Activated CD4-positive, alpha-beta T cell treated with anti-CD3 and anti-CD28 coated beads for 36 hours (primary cell): ENCODE results near the gene FBXL5. TPM values are rescaled to one million over a fixed set of nuclear protein-coding genes. Genes with fewer than 3 reads are reported as not detected.

Experiments used
- ATAC-seq: fragments of 200-7000 bp; cut with Tn5 transposase; one replicate; pipeline ENCODE4 v1.10.0; 2021; ENCODE audit warnings: mild to moderate bottlenecking, moderate library complexity
- CTCF ChIA-PET: fragments of 350-600 bp; sonication (Branson Sonifier 250); formaldehyde crosslinking; loops from one replicate; lab custom pipeline; 2021; ENCODE audit warnings: antibody characterized with exemption; lab: Charles Lee
- POLR2A ChIA-PET: fragments of 350-600 bp; sonication (Branson Sonifier 250); formaldehyde crosslinking; loops from one replicate; lab custom pipeline; 2021; ENCODE audit warnings: antibody characterized with exemption, inconsistent platforms; lab: Charles Lee
- DNase-seq: peaks from one replicate; pipeline ENCODE4 v3.0.0-alpha.2; 2020
- H3K27ac Mint-ChIP-seq: one replicate; pipeline ENCODE4 v1.8.0; 2021; ENCODE audit warnings: mixed read lengths
- H3K27me3 Mint-ChIP-seq: one replicate; pipeline ENCODE4 v1.8.0; 2021; ENCODE audit warnings: mixed read lengths
- H3K36me3 Mint-ChIP-seq: one replicate; pipeline ENCODE4 v1.8.0; 2021; ENCODE audit warnings: low read depth, mixed read lengths
- H3K4me1 Mint-ChIP-seq: one replicate; pipeline ENCODE4 v1.8.0; 2021; ENCODE audit warnings: mixed read lengths
- H3K4me3 Mint-ChIP-seq: one replicate; pipeline ENCODE4 v1.8.0; 2021; ENCODE audit warnings: mild to moderate bottlenecking, moderate library complexity, mixed read lengths
- H3K9me3 Mint-ChIP-seq: one replicate; pipeline ENCODE4 v1.8.0; 2021; ENCODE audit warnings: low read depth, mixed read lengths
- intact Hi-C, 2 experiments: fragments of 100-400 bp; cut with DNase I in 1 of 2; cut with micrococcal nuclease in 1 of 2; formaldehyde crosslinking; loops; one replicate each; pipeline versions ENCODE4 v1.14.2 to v1.15.1; 2022 to 2024; cut with DNase I, micrococcal nuclease
- total RNA-seq, 2 experiments: library from RNA; stranded (reverse); gene quantifications; one replicate each; pipeline ENCODE4 v1.2.3, GENCODE V29; 2021

Gene FBXL5
- total RNA-seq, 2 experiments from 2014 or later, result 20.1 to 29.1 TPM

DNA sequence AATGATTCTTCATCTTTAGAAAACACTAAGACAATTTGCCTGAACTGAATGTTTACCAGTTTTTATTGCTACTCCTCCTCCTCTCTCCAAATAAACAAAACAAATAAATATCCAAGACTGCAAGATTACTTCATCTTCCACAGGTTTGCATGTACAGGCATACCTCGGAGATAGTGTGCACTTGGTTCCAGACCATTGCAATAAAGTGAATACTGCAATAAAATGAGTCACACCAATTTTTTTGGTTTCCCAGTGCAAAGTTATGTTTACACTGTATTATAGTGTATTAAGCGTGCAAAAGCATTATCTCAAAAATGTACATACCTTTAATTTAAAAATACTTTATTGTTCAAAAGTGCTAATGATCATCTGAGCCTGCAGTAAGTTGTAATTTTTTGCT is 53.3 kb downstream of the FBXL5 start:
- Mint-ChIP-seq H3K36me3 (peaks cover 35% of the 10 kb centered on the region), H3K4me1 (peaks cover 3% of the 10 kb centered on the region), H3K4me3 (no peak overlapping the region), H3K27ac (no peak overlapping the region), H3K27me3 (no peaks in the 10 kb centered on the region), H3K9me3 (no peaks in the 10 kb centered on the region)
- ChIA-PET CTCF (no interaction called here), POLR2A (no interaction called here)
- ATAC-seq (no peak), DNase-seq (no peak)
- intact Hi-C loops, result no loop called here

DNA sequence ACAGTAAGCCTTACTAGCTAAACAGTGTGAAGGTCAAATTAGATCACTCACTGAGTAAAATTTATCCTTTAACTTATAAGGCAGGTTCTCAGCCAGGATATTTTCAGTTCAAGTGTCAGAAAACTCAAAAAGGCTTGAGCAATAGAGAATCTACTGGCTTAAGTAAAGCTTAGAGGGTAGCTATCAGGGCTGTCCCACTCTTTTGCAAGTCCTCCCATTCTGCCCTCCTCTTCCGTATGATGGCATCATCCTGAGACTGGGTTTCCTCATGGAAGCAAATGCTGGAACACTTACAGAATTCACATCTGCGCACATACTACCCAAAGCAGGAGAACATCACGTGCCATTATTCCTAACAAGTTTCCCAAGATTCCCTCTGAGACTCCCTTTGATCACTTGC is 55.0 kb downstream of the FBXL5 start:
- ATAC-seq (no peak), DNase-seq (no peak)
- Mint-ChIP-seq H3K27ac (no peak overlapping the region), H3K9me3 (no peaks in the 10 kb centered on the region), H3K27me3 (no peaks in the 10 kb centered on the region), H3K4me1 (peaks cover 3% of the 10 kb centered on the region), H3K36me3 (peaks cover 26% of the 10 kb centered on the region), H3K4me3 (no peak overlapping the region)
- CTCF ChIA-PET, result no interaction called here
- intact Hi-C loops, result no loop called here
- POLR2A ChIA-PET, result no interaction called here

GRCh38 chr4:15598644-15599043 is 56.5 kb downstream of the FBXL5 start:
- Mint-ChIP-seq H3K36me3 (peaks cover 14% of the 10 kb centered on the region), H3K27me3 (no peaks in the 10 kb centered on the region), H3K27ac (no peak overlapping the region), H3K4me3 (no peak overlapping the region), H3K4me1 (no peaks in the 10 kb centered on the region), H3K9me3 (no peaks in the 10 kb centered on the region)
- intact Hi-C loops, result no loop called here
- no peak for ATAC-seq
- ChIA-PET CTCF (interaction anchor here (0.7 to 1.2 kb wide), 3 partner anchors 11 to 176 kb away, joined by 3 to 4 read pairs (median 4); no protein-coding TSS in a partner anchor), POLR2A (interaction anchor here (0.7 kb wide), 1 partner anchor 50 kb away, joined by 7 read pairs; no protein-coding TSS in a partner anchor)
- no peak for DNase-seq

DNA sequence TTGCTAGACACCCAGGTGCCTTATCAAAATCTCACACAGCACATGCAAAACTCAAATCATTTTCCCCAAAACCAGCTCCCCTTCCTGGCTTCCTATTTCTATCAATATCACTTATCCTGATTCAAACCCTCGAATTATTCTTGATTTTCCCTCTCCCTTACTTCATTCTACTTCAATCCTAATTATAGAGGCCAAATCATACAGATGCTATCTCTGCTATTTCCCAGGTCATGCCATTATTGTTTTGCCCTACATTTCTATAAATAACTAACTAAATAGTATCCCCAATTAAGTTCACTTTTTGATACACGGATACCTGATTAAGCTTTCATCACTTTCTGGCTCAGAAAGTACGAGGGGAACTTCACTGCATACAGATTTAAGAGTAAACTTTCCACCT is 62.4 kb downstream of the FBXL5 start:
- Mint-ChIP-seq H3K36me3 (no peaks in the 10 kb centered on the region), H3K4me1 (no peaks in the 10 kb centered on the region), H3K27ac (no peak overlapping the region), H3K9me3 (no peaks in the 10 kb centered on the region), H3K4me3 (no peak overlapping the region), H3K27me3 (no peaks in the 10 kb centered on the region)
- intact Hi-C loops, result no loop called here
- ATAC-seq, result no peak
- ChIA-PET CTCF (no interaction called here), POLR2A (interaction anchor here (0.7 kb wide), 1 partner anchor 197 kb away, joined by 3 read pairs; no protein-coding TSS in a partner anchor)
- DNase-seq, result no peak

- DNase-seq (no peak), ATAC-seq (no peak)
- Mint-ChIP-seq H3K27me3 (no peaks in the 10 kb centered on the region), H3K27ac (no peak overlapping the region), H3K36me3 (peaks cover 2% of the 10 kb centered on the region), H3K9me3 (no peaks in the 10 kb centered on the region), H3K4me1 (no peaks in the 10 kb centered on the region), H3K4me3 (no peak overlapping the region)
- CTCF ChIA-PET, result no interaction called here
- POLR2A ChIA-PET, result no interaction called here
- intact Hi-C loops, result no loop called here
These were observed 67.5 kb downstream of the FBXL5 start for GRCh38 chr4:15587649-15588048.

GRCh38 chr4:15586066-15586465 is 69.1 kb downstream of the FBXL5 start:
- DNase-seq (no peak), ATAC-seq (no peak)
- H3K9me3 Mint-ChIP-seq, result no peaks in the 10 kb centered on the region
- intact Hi-C loops, result no loop called here
- H3K4me1 Mint-ChIP-seq, result no peaks in the 10 kb centered on the region
- peaks cover 2% of the 10 kb centered on the region for H3K36me3 Mint-ChIP-seq
- ChIA-PET POLR2A (no interaction called here), CTCF (interaction anchor here (1.1 kb wide), 1 partner anchor 102 kb away, joined by 3 read pairs; no protein-coding TSS in a partner anchor)
- no peak overlapping the region for H3K4me3 Mint-ChIP-seq
- H3K27me3 Mint-ChIP-seq, result no peaks in the 10 kb centered on the region
- no peak overlapping the region for H3K27ac Mint-ChIP-seq

GRCh38 chr4:15585331-15585730 is 69.8 kb downstream of the FBXL5 start:
- CTCF ChIA-PET, result interaction anchor here (1.1 to 1.2 kb wide), 2 partner anchors 32 to 103 kb away, joined by 3 read pairs; no protein-coding TSS in a partner anchor

DNA sequence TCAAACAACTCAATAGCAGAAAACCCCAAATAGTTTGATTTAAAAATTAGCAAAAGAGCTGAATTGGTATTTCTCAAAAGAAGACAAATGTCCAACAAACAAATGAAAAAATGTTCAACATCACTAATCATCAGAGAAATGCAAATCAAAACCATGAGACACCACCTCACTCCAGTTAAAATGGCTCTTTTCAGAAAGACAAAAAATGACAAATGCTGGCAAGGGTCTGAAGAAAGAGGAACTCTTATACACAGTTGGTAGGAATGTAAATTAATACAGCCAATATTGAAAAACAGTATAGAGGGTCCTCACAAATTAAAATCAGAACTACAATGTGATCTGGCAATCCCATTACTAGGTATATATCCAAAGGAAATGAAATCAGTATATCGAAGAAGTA is 70.4 kb downstream of the FBXL5 start:
- Mint-ChIP-seq H3K4me3 (no peak overlapping the region), H3K27ac (no peak overlapping the region), H3K27me3 (no peaks in the 10 kb centered on the region), H3K36me3 (peaks cover 2% of the 10 kb centered on the region), H3K9me3 (no peaks in the 10 kb centered on the region), H3K4me1 (peaks cover 3% of the 10 kb centered on the region)
- no peak for ATAC-seq
- ChIA-PET CTCF (interaction anchor here (1.2 kb wide), 1 partner anchor 32 kb away, joined by 3 read pairs; no protein-coding TSS in a partner anchor), POLR2A (no interaction called here)
- DNase-seq, result no peak
- intact Hi-C loops, result no loop called here

More at GRCh38 chr4:15585331-15585730, 69.8 kb downstream of the FBXL5 start:
- no peak for DNase-seq
- ATAC-seq, result no peak
- no peak overlapping the region for H3K4me3 Mint-ChIP-seq
- no peak overlapping the region for H3K27ac Mint-ChIP-seq
- H3K27me3 Mint-ChIP-seq, result no peaks in the 10 kb centered on the region
- intact Hi-C loops, result no loop called here
- H3K9me3 Mint-ChIP-seq, result no peaks in the 10 kb centered on the region
- peaks cover 2% of the 10 kb centered on the region for H3K36me3 Mint-ChIP-seq
- no peaks in the 10 kb centered on the region for H3K4me1 Mint-ChIP-seq
- POLR2A ChIA-PET, result no interaction called here

DNA sequence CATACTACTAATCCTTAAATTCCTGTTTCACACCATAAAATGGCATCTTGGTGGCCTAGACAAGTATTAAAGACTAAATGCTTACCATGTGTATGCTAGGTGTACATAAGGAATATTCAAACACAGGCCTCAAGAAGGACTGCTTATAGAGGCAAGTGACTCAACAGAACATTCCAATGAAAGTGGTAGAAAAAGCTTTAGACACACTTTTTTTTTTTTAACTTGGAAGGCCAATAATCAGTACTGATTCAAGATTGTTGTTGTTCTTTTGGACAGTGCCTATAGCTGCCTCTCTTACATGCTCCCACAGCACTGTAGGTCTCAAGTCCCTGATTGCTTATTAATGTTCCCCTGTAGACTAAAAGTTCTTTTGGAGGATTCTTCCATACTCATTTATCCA is 77.6 kb downstream of the FBXL5 start:
- H3K27ac Mint-ChIP-seq, result no peak overlapping the region
- ATAC-seq, result no peak
- POLR2A ChIA-PET, result no interaction called here
- no peak for DNase-seq
- H3K4me3 Mint-ChIP-seq, result no peak overlapping the region
- intact Hi-C loops, result no loop called here
- H3K27me3 Mint-ChIP-seq, result no peaks in the 10 kb centered on the region
- H3K36me3 Mint-ChIP-seq, result no peaks in the 10 kb centered on the region
- H3K4me1 Mint-ChIP-seq, result peaks cover 3% of the 10 kb centered on the region
- CTCF ChIA-PET, result interaction anchor here (1.7 kb wide), 1 partner anchor 72 kb away, joined by 3 read pairs; no protein-coding TSS in a partner anchor
- no peaks in the 10 kb centered on the region for H3K9me3 Mint-ChIP-seq

- CTCF ChIA-PET, result interaction anchor here (0.5 to 1.7 kb wide), 3 partner anchors 37 to 74 kb away, joined by 3 to 4 read pairs (median 3); no protein-coding TSS in a partner anchor
- H3K27ac Mint-ChIP-seq, result no peak overlapping the region
- DNase-seq (no peak), ATAC-seq (no peak)
- no peaks in the 10 kb centered on the region for H3K27me3 Mint-ChIP-seq
- peaks cover 3% of the 10 kb centered on the region for H3K4me1 Mint-ChIP-seq
- POLR2A ChIA-PET, result no interaction called here
- H3K4me3 Mint-ChIP-seq, result no peak overlapping the region
- no peaks in the 10 kb centered on the region for H3K36me3 Mint-ChIP-seq
- intact Hi-C loops, result no loop called here
- H3K9me3 Mint-ChIP-seq, result no peaks in the 10 kb centered on the region
These were observed 79.2 kb downstream of the FBXL5 start for GRCh38 chr4:15575966-15576365.

- intact Hi-C loops, result no loop called here
- no peak for DNase-seq
- H3K4me1 Mint-ChIP-seq, result no peaks in the 10 kb centered on the region
- peaks cover 16% of the 10 kb centered on the region for H3K36me3 Mint-ChIP-seq
- ChIA-PET CTCF (no interaction called here), POLR2A (no interaction called here)
- no peaks in the 10 kb centered on the region for H3K27me3 Mint-ChIP-seq
- ATAC-seq, result no peak
- no peak overlapping the region for H3K27ac Mint-ChIP-seq
- H3K9me3 Mint-ChIP-seq, result no peaks in the 10 kb centered on the region
- H3K4me3 Mint-ChIP-seq, result no peak overlapping the region
These were observed 85.4 kb downstream of the FBXL5 start for GRCh38 chr4:15569746-15570145.

- intact Hi-C loops, result no loop called here
- Mint-ChIP-seq H3K27me3 (no peaks in the 10 kb centered on the region), H3K4me1 (no peaks in the 10 kb centered on the region), H3K36me3 (peaks cover 16% of the 10 kb centered on the region), H3K9me3 (no peaks in the 10 kb centered on the region), H3K27ac (no peak overlapping the region), H3K4me3 (no peak overlapping the region)
- POLR2A ChIA-PET, result no interaction called here
- ATAC-seq, result no peak
- DNase-seq, result no peak
- CTCF ChIA-PET, result no interaction called here
These were observed 86.3 kb downstream of the FBXL5 start for GRCh38 chr4:15568821-15569220.
